Measurements from ENCODE around the gene SYCP3.

DNA sequence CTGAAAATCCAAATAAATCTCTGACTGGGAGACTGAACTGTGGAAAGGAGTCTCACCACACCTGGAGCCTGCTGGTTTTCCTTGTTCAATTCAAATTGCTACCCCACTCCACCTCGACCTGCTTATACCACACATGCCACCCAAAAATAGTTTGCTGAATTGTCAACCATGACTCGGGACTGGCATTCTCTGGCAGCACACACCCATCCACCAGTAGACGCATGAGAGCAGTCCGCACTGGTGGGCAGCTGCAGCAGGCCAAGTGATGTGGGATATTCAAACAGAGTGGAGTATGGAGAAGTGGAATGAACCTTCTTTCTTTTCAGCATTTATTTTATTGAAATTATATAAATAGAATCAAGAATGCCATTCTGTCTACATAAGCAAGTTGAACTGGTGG lies 38.7 kb upstream of the SYCP3 start:
- TF ChIP-seq SUZ12 (IDR thresholded peaks at IDR 0.05; ENCODE audit: extremely low read depth, insufficient read depth, insufficient read length) = no peak
- TF ChIP-seq ZNF274 (IDR thresholded peaks at IDR 0.05; ENCODE audit: low read depth, low read length) = no peak
- no peak for TF ChIP-seq YY1 (IDR thresholded peaks at IDR 0.05; ENCODE audit: insufficient read depth, insufficient read length)
